Measurements from ENCODE around the gene LASP1NB.

The LASP1NB gene

GRCh38 chr17:38939987-38940386, 14.6 kb downstream of the LASP1NB start:
- DNase-seq (ENCODE audit: low spot score), result no peak
- TF ChIP-seq CTCF (conservative IDR thresholded peaks at IDR 0.05; ENCODE audit: low read depth, low read length), result no peak
- no peak for TF ChIP-seq EZH2 (IDR thresholded peaks at IDR 0.05; ENCODE audit: borderline replicate concordance, low read depth, low read length, poor library complexity, severe bottlenecking)
- Histone ChIP-seq H3K4me1 (ENCODE audit: insufficient read depth, low read length, poor library complexity, severe bottlenecking) (no peaks in the 10 kb centered on the region), H3K9me3 (ENCODE audit: low read depth, low read length, poor library complexity, severe bottlenecking) (no peaks in the 10 kb centered on the region), H3K27me3 (replicated peaks; ENCODE audit: insufficient read depth, low read depth, low read length, poor library complexity) (no peaks in the 10 kb centered on the region), H3K4me3 (ENCODE audit: low read depth, low read length, poor library complexity, severe bottlenecking) (no peak overlapping the region), H3K27ac (ENCODE audit: low read depth, low read length, poor library complexity, severe bottlenecking) (no peak overlapping the region), H3K36me3 (ENCODE audit: insufficient read depth, low read length, poor library complexity, severe bottlenecking) (no peaks in the 10 kb centered on the region)
- ChIA-PET POLR2A (ENCODE audit: low non-redundant PET) (no interaction called here), CTCF (no interaction called here)
- intact Hi-C loops (cut with micrococcal nuclease; ENCODE audit: unreplicated experiment), result no loop called here
- BruUV-seq (replicated peaks), result no TSS peak

GRCh38 chr17:38940404-38940803, 15.0 kb downstream of the LASP1NB start:
- intact Hi-C loops (cut with micrococcal nuclease; ENCODE audit: unreplicated experiment), result no loop called here
- POLR2A ChIA-PET (ENCODE audit: low non-redundant PET), result no interaction called here
- TF ChIP-seq EZH2 (IDR thresholded peaks at IDR 0.05; ENCODE audit: borderline replicate concordance, low read depth, low read length, poor library complexity, severe bottlenecking) (no peak), CTCF (conservative IDR thresholded peaks at IDR 0.05; ENCODE audit: low read depth, low read length) (no peak)
- Histone ChIP-seq H3K27me3 (replicated peaks; ENCODE audit: insufficient read depth, low read depth, low read length, poor library complexity) (no peaks in the 10 kb centered on the region), H3K9me3 (ENCODE audit: low read depth, low read length, poor library complexity, severe bottlenecking) (no peaks in the 10 kb centered on the region), H3K4me3 (ENCODE audit: low read depth, low read length, poor library complexity, severe bottlenecking) (no peak overlapping the region), H3K36me3 (ENCODE audit: insufficient read depth, low read length, poor library complexity, severe bottlenecking) (no peaks in the 10 kb centered on the region), H3K27ac (ENCODE audit: low read depth, low read length, poor library complexity, severe bottlenecking) (no peak overlapping the region), H3K4me1 (ENCODE audit: insufficient read depth, low read length, poor library complexity, severe bottlenecking) (no peaks in the 10 kb centered on the region)
- CTCF ChIA-PET, result no interaction called here
- no TSS peak for BruUV-seq (replicated peaks)
- DNase-seq (ENCODE audit: low spot score), result no peak

- CTCF ChIA-PET, result no interaction called here
- POLR2A ChIA-PET (ENCODE audit: low non-redundant PET), result no interaction called here
- no peaks in the 10 kb centered on the region for H3K4me1 ChIP-seq (ENCODE audit: insufficient read depth, low read length, poor library complexity, severe bottlenecking)
Measured at GRCh38 chr17:38942696-38943334, 17.4 kb downstream of the LASP1NB start.

More at GRCh38 chr17:38942696-38943334, 17.4 kb downstream of the LASP1NB start:
- intact Hi-C loops (cut with micrococcal nuclease; ENCODE audit: unreplicated experiment), result no loop called here
- Histone ChIP-seq H3K36me3 (ENCODE audit: insufficient read depth, low read length, poor library complexity, severe bottlenecking) (no peaks in the 10 kb centered on the region), H3K9me3 (ENCODE audit: low read depth, low read length, poor library complexity, severe bottlenecking) (no peaks in the 10 kb centered on the region), H3K27me3 (replicated peaks; ENCODE audit: insufficient read depth, low read depth, low read length, poor library complexity) (no peaks in the 10 kb centered on the region), H3K27ac (ENCODE audit: low read depth, low read length, poor library complexity, severe bottlenecking) (no peak overlapping the region), H3K4me3 (ENCODE audit: low read depth, low read length, poor library complexity, severe bottlenecking) (no peak overlapping the region)
- no TSS peak for BruUV-seq (replicated peaks)
- TF ChIP-seq EZH2 (IDR thresholded peaks at IDR 0.05; ENCODE audit: borderline replicate concordance, low read depth, low read length, poor library complexity, severe bottlenecking) (no peak), CTCF (conservative IDR thresholded peaks at IDR 0.05; ENCODE audit: low read depth, low read length) (no peak)
- DNase-seq (ENCODE audit: low spot score), result no peak
